Measurements from ENCODE around the gene P2RY8.
"Not testable (repeated sequence)": the region's sequence is repeated elsewhere in the genome, so short reads cannot be mapped to it uniquely, and the experiment has no call there.

P2RY8 gene

DNA sequence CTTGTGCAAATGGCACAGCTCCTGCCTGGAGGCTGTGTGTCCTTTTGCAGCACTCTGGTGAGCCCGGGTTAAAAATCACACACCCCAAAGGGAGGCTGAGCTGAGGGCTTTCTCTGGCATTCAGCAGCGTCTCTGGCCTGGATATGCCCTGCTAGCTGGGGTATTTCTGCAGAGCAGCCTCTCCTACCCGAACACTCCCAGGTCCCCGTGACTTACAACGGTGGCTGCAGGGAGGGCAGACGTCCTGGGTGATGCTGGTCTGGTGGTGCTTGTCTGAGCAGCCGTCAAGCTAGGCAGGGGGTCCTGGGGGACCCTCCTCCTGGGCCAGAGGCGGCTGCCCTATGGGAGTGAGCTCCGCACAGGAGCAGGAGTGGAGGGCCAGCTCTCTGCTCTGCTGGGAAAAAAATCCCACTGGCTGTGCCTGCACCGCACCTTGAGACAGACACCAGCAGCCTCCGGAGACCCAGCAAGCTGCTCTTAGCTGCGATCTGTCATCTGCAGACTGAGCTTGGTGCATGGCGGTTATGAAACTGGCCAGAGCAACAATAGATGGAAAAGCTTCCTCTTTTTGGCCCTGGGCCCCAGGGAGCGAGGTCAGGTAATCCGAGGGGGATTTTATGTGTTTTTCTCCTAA lies 43.0 kb downstream of the P2RY8 start (continued):
- TF ChIP-seq, protein P1, sequence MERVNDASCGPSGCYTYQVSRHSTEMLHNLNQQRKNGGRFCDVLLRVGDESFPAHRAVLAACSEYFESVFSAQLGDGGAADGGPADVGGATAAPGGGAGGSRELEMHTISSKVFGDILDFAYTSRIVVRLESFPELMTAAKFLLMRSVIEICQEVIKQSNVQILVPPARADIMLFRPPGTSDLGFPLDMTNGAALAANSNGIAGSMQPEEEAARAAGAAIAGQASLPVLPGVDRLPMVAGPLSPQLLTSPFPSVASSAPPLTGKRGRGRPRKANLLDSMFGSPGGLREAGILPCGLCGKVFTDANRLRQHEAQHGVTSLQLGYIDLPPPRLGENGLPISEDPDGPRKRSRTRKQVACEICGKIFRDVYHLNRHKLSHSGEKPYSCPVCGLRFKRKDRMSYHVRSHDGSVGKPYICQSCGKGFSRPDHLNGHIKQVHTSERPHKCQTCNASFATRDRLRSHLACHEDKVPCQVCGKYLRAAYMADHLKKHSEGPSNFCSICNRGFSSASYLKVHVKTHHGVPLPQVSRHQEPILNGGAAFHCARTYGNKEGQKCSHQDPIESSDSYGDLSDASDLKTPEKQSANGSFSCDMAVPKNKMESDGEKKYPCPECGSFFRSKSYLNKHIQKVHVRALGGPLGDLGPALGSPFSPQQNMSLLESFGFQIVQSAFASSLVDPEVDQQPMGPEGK (tag by site-specific recombination; IDR thresholded peaks at IDR 0.05) = no peak

DNA sequence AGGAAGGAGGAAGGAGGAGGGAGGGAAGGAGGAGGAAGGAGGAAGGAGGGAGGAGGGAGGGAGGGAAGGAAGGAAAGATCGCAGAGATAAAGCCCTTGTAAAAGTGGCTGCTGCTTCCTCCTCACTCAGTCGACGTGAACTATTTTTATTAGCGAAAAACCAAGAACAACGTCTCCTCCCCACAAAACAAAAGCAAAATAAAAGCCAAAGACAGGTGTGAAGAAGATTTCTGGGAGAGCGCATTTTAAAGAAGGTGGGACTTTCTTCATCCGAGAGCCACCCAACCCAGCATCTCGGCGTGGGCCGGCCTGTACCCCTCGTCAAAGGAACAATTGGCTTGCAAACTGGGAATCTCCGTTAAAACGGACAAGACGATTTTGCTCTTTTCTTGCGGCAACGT lies 43.6 kb downstream of the P2RY8 start:
- no peak overlapping the region for H3K27ac ChIP-seq (ENCODE audit: extremely low read depth, low read depth, low read length)
- no peaks in the 10 kb centered on the region for H3K36me3 ChIP-seq (ENCODE audit: control insufficient read depth in 2 of 2, insufficient read depth in 1 of 2, low read length in 2 of 2)
- no peaks in the 10 kb centered on the region for H3K4me1 ChIP-seq (ENCODE audit: control insufficient read depth, insufficient read depth, low read length)
- ChIA-PET POLR2A (no interaction called here), CTCF (no interaction called here)
- no peak overlapping the region for H3K4me3 ChIP-seq (ENCODE audit: low read depth, low read length)
- no peaks in the 10 kb centered on the region for H3K9me3 ChIP-seq (ENCODE audit: control insufficient read depth, insufficient read depth, low read depth, low read length)
- TF ChIP-seq ZNF23 (tag by site-specific recombination; IDR thresholded peaks at IDR 0.05; ENCODE audit: borderline replicate concordance) = no peak
- no peak for TF ChIP-seq KLF9 (tag by site-specific recombination; IDR thresholded peaks at IDR 0.05; ENCODE audit: low read depth)

DNA sequence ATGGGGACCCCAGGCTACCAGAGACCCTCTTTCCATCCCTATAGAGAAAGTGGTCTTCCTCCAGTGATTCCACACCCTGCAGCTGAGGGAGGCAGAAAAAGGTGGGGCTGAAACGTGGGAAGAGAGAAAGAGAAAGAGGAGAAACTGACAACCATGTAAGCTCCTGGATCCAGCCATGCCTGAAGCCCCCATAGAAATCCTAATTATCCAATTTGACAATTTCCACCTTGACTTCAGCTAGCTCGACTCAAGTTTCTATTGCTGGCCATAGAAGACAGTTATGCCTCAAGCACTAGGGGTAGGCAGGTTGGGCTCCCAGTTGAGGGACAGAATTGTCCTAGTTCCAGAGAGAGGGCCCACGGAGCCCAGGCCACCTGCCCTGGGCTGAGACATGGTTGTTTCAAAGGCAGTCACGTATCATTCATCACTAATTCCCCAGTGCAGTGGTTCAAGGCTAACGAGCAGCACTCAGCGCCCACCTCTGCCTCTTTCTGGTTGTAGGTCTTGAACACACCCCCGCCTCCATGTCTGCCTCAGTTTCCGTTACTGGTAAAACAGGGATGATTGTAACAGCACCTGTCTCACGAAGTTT lies 44.5 kb downstream of the P2RY8 start:
- Histone ChIP-seq H3K4me3 (ENCODE audit: low read depth, low read length) (no peak overlapping the region), H3K27ac (ENCODE audit: extremely low read depth, low read depth, low read length) (no peak overlapping the region), H3K9me3 (ENCODE audit: control insufficient read depth, insufficient read depth, low read depth, low read length) (no peaks in the 10 kb centered on the region), H3K36me3 (ENCODE audit: control insufficient read depth in 2 of 2, insufficient read depth in 1 of 2, low read length in 2 of 2) (no peaks in the 10 kb centered on the region), H3K4me1 (ENCODE audit: control insufficient read depth, insufficient read depth, low read length) (no peaks in the 10 kb centered on the region)
- TF ChIP-seq KLF10 (tag by site-specific recombination; IDR thresholded peaks at IDR 0.05) (peak; percentile 6; the same call in 1 of the 2 replicates), ZNF830 (tag by site-specific recombination; IDR thresholded peaks at IDR 0.05; ENCODE audit: low read depth) (no peak)
- TF ChIP-seq, protein P2, sequence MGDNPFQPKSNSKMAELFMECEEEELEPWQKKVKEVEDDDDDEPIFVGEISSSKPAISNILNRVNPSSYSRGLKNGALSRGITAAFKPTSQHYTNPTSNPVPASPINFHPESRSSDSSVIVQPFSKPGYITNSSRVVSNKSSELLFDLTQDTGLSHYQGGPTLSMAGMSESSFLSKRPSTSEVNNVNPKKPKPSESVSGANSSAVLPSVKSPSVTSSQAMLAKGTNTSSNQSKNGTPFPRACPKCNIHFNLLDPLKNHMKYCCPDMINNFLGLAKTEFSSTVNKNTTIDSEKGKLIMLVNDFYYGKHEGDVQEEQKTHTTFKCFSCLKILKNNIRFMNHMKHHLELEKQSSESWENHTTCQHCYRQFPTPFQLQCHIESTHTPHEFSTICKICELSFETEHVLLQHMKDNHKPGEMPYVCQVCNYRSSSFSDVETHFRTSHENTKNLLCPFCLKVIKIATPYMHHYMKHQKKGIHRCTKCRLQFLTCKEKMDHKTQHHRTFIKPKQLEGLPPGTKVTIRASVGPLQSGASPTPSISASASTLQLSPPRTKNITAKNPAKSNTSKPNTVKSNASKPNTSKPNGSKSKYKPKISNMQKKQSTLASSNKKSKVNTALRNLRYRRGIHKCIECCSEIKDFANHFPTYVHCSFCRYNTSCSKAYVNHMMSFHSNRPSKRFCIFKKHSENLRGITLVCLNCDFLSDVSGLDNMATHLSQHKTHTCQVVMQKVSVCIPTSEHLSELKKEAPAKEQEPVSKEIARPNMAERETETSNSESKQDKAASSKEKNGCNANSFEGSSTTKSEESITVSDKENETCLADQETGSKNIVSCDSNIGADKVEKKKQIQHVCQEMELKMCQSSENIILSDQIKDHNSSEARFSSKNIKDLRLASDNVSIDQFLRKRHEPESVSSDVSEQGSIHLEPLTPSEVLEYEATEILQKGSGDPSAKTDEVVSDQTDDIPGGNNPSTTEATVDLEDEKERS (tag by site-specific recombination; IDR thresholded peaks at IDR 0.05) = 0 out of 2 replicates have a peak, but pooled peaks have one; percentile 17
- ChIA-PET POLR2A (no interaction called here), CTCF (no interaction called here)

DNA sequence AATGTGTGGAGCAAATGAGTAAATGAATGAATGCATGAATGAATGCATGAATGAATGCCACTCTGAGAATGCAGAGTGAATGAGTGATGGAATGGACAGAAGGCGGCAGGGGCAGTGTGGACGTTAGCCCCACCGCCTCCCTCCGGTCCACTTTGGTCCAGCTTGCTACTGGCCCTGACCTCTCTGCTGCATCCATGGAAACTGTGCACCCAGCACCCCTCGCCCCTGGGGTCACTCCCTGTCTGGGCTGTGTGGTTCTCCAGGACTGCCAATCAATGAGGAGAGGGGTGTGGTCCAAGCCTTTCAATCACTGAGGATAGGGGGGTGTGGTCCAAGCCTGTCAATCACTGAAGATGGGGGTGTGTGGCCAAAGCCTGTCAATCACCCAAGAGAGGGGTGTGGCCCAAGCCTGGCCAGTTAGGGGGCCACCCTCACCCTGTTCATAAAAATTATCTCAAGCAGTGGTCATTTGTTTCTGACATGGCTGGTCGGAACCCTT lies 45.1 kb downstream of the P2RY8 start:
- Histone ChIP-seq H3K4me1 (ENCODE audit: control insufficient read depth, insufficient read depth, low read length) (no peaks in the 10 kb centered on the region), H3K36me3 (ENCODE audit: control insufficient read depth in 2 of 2, insufficient read depth in 1 of 2, low read length in 2 of 2) (no peaks in the 10 kb centered on the region), H3K27ac (ENCODE audit: extremely low read depth, low read depth, low read length) (no peak overlapping the region), H3K4me3 (ENCODE audit: low read depth, low read length) (no peak overlapping the region), H3K9me3 (ENCODE audit: control insufficient read depth, insufficient read depth, low read depth, low read length) (no peaks in the 10 kb centered on the region)
- TF ChIP-seq KLF10 (tag by site-specific recombination; IDR thresholded peaks at IDR 0.05) (peak; percentile 52; the same call in 1 of the 2 replicates), ZEB2 (tag by site-specific recombination; IDR thresholded peaks at IDR 0.05) (no peak), SP2 (tag by site-specific recombination; IDR thresholded peaks at IDR 0.05) (peak; percentile 15; the same call in 1 of the 2 replicates), HOXC10 (CRISPR knock-in tag; IDR thresholded peaks at IDR 0.05) (no peak), KLF9 (tag by site-specific recombination; IDR thresholded peaks at IDR 0.05; ENCODE audit: low read depth) (peak; percentile 45)
- TF ChIP-seq, protein P3, sequence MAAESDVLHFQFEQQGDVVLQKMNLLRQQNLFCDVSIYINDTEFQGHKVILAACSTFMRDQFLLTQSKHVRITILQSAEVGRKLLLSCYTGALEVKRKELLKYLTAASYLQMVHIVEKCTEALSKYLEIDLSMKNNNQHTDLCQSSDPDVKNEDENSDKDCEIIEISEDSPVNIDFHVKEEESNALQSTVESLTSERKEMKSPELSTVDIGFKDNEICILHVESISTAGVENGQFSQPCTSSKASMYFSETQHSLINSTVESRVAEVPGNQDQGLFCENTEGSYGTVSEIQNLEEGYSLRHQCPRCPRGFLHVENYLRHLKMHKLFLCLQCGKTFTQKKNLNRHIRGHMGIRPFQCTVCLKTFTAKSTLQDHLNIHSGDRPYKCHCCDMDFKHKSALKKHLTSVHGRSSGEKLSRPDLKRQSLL (tag by site-specific recombination; IDR thresholded peaks at IDR 0.05) = no peak
- POLR2A ChIA-PET = no interaction called here
- CTCF ChIA-PET = no interaction called here

DNA sequence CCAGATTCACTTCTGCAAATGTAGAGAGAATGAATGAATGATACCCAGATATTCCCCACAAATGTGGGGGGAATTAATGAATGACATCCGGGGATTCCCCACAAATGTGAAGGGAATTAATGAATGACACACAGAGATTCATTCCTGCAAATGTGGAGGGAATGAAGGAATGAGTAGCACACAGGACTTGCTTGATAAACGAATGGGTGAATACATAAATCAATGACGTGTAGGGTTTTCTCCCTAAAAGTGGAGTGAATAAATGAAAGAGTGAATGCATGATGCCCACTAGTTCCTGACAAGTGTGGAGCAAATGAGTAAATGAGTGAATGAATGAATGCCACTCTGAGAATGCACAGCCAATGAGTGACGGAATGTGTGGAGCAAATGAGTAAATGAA lies 45.7 kb downstream of the P2RY8 start:
- CTCF ChIA-PET; H3K36me3 ChIP-seq (ENCODE audit: control insufficient read depth in 2 of 2, insufficient read depth in 1 of 2, low read length in 2 of 2); H3K4me3 ChIP-seq (ENCODE audit: low read depth, low read length); H3K4me1 ChIP-seq (ENCODE audit: control insufficient read depth, insufficient read depth, low read length); H3K27ac ChIP-seq (ENCODE audit: extremely low read depth, low read depth, low read length); POLR2A ChIA-PET; H3K9me3 ChIP-seq (ENCODE audit: control insufficient read depth, insufficient read depth, low read depth, low read length): not testable (repeated sequence)

DNA sequence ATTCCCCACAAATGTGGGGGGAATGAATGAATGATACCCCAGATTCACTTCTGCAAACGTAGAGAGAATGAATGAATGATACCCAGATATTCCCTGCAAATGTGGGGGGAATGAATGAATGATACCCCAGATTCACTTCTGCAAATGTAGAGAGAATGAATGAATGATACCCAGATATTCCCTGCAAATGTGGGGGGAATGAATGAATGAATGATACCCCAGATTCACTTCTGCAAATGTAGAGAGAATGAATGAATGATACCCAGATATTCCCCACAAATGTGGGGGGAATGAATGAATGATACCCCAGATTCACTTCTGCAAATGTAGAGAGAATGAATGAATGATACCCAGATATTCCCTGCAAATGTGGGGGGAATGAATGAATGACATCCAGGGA lies 46.3 kb downstream of the P2RY8 start:
- H3K4me3 ChIP-seq (ENCODE audit: low read depth, low read length); H3K9me3 ChIP-seq (ENCODE audit: control insufficient read depth, insufficient read depth, low read depth, low read length); POLR2A ChIA-PET; H3K4me1 ChIP-seq (ENCODE audit: control insufficient read depth, insufficient read depth, low read length); H3K27ac ChIP-seq (ENCODE audit: extremely low read depth, low read depth, low read length); CTCF ChIA-PET; H3K36me3 ChIP-seq (ENCODE audit: control insufficient read depth in 2 of 2, insufficient read depth in 1 of 2, low read length in 2 of 2): not testable (repeated sequence)

DNA sequence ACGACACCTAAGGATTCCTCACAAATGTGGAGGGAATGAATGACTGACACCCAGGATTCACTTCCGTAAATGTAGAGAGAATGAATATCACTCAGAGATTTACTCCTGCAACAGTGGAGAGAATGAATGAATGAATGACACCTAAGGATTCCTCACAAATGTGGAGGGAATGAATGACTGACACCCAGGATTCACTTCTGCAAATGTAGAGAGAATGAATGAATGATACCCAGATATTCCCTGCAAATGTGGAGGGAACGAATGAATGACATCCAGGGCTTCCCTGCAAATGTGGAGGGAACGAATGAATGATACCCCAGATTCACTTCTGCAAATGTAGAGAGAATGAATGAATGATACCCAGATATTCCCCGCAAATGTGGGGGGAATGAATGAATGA lies 47.6 kb downstream of the P2RY8 start:
- H3K27ac ChIP-seq (ENCODE audit: extremely low read depth, low read depth, low read length); POLR2A ChIA-PET; H3K4me1 ChIP-seq (ENCODE audit: control insufficient read depth, insufficient read depth, low read length); H3K9me3 ChIP-seq (ENCODE audit: control insufficient read depth, insufficient read depth, low read depth, low read length); H3K4me3 ChIP-seq (ENCODE audit: low read depth, low read length); H3K36me3 ChIP-seq (ENCODE audit: control insufficient read depth in 2 of 2, insufficient read depth in 1 of 2, low read length in 2 of 2); CTCF ChIA-PET: not testable (repeated sequence)

Measured in HEK293 (cell line).